GM19395 (cell line): ENCODE measurements around the gene PMAIP1.
A peak's percentile ranks its signal among the peaks of the same experiment; 100 is the strongest.
"Not testable (repeated sequence)": the region's sequence is repeated elsewhere in the genome, so short reads cannot be mapped to it uniquely, and the experiment has no call there.

Experiments
- ATAC-seq: cut with Tn5 transposase; IDR thresholded peaks from one replicate; pipeline ENCODE4 v1.9.1; 2021; ENCODE audit warnings: mild to moderate bottlenecking, moderate library complexity; ENCODE audit not compliant: unreplicated experiment

The PMAIP1 gene

GRCh38 chr18:59899298-59900221 lies at the start of gene PMAIP1:
Gene PMAIP1, plus strand, starts transcription at chr18:59899996. Its CDS starts 182 bp downstream, at chr18:59900178.
- peak; percentile 63 for ATAC-seq

- ATAC-seq = no peak
These were observed 47.9 kb upstream of the PMAIP1 start for GRCh38 chr18:59851784-59852399.

- ATAC-seq = no peak
These were observed 47.2 kb upstream of the PMAIP1 start for GRCh38 chr18:59852548-59852947.

- no peak for ATAC-seq
These were observed 46.4 kb upstream of the PMAIP1 start for GRCh38 chr18:59853380-59853779.

- ATAC-seq = not testable (repeated sequence)
These were observed 45.8 kb upstream of the PMAIP1 start for GRCh38 chr18:59853988-59854387.

GRCh38 chr18:59861009-59861408 lies 38.8 kb upstream of the PMAIP1 start:
- no peak for ATAC-seq

- peak; percentile 75 for ATAC-seq
These were observed 37.6 kb upstream of the PMAIP1 start for GRCh38 chr18:59861963-59862819.

- no peak for ATAC-seq
These were observed 34.4 kb upstream of the PMAIP1 start for GRCh38 chr18:59865241-59865986.

- no peak for ATAC-seq
These were observed 33.1 kb upstream of the PMAIP1 start for GRCh38 chr18:59866551-59867269.

GRCh38 chr18:59867337-59868104 lies 32.3 kb upstream of the PMAIP1 start:
- no peak for ATAC-seq

- ATAC-seq = no peak
These were observed 29.1 kb upstream of the PMAIP1 start for GRCh38 chr18:59870623-59871130.

GRCh38 chr18:59871711-59872362 lies 28.0 kb upstream of the PMAIP1 start:
- ATAC-seq = no peak

- no peak for ATAC-seq
These were observed 26.2 kb upstream of the PMAIP1 start for GRCh38 chr18:59873641-59874040.

GRCh38 chr18:59874166-59874565 lies 25.6 kb upstream of the PMAIP1 start:
- ATAC-seq = no peak

GRCh38 chr18:59876310-59876626 lies 23.5 kb upstream of the PMAIP1 start:
- ATAC-seq = peak; percentile 71

GRCh38 chr18:59877361-59877760 lies 22.4 kb upstream of the PMAIP1 start:
- ATAC-seq = no peak

- peak; percentile 43 for ATAC-seq
These were observed 21.2 kb upstream of the PMAIP1 start for GRCh38 chr18:59878644-59879043.
